Frontal cortex (tissue), 4 donors: ENCODE data around the gene RIBC1. TPM values are rescaled to one million over a fixed set of nuclear protein-coding genes. Genes with fewer than 3 reads are reported as not detected.

Experiments
- DNase-seq, 2 donors: peaks; one replicate each; pipeline ENCODE4 v3.0.0; 2012; ENCODE audit warnings: low spot score in 2 of 2
- FAIRE-seq: peaks from 2 replicates; lab custom pipeline; 2012; peaks lifted over from hg19 to GRCh38; lab: Jason Lieb, UNC
- small RNA-seq: library from RNA; depleted of rRNA; stranded (forward); fragments of <200 nt; gene quantifications from one replicate; pipeline ENCODE3, GENCODE V24; 2014
- total RNA-seq: library from RNA; depleted of rRNA; stranded (reverse); fragments of >200 nt; gene quantifications from one replicate; pipeline ENCODE4 v1.2.3, GENCODE V29; 2014
- donor health status: control.
- donor health status: control.
- donor health status: control.

The RIBC1 gene
- total RNA-seq, 1 donor from 2014 or later: 0.41 TPM

- FAIRE-seq: no peak
- no peak for DNase-seq
These were observed 56.6 kb downstream of the RIBC1 start for GRCh38 chrX:53479301-53479700.

Small RNAs within 50 kb of the gene (small RNA-seq; reads per million reads assigned to genes)
- gene MIR6857 (not detected), gene VTRNA3-1P (not detected)

Other genes starting within 250 kb of the RIBC1 start
- gene KDM5C, start 197.7 kb upstream of the RIBC1 start, total RNA-seq: 62.4 TPM
- 9.8 TPM for gene IQSEC2, start 141.3 kb upstream of the RIBC1 start, total RNA-seq
- 13.9 TPM for gene SMC1A, start 219 bp upstream of the RIBC1 start, total RNA-seq
- gene HSD17B10, start 11.5 kb downstream of the RIBC1 start, total RNA-seq: 31.0 TPM